Stimulated activated CD8-positive, alpha-beta memory T cell treated with anti-CD3 and anti-CD28 coated beads, Interleukin-7, amount 100 ng/mL, for 1 hour (primary cell): Measurements from ENCODE around the gene CYP4F8.

Experiments used
- DNase-seq, 2 donors: peaks; one replicate each; pipeline ENCODE4 v3.0.0-alpha.2; 2020; ENCODE audit warnings: low read depth in 2 of 2

The CYP4F8 gene

GRCh38 chr19:15616627-15617270 lies 1.7 kb downstream of the CYP4F8 start:
- no peak for DNase-seq

GRCh38 chr19:15618321-15618720 lies 3.3 kb downstream of the CYP4F8 start:
- no peak for DNase-seq

GRCh38 chr19:15621801-15622200 lies 6.8 kb downstream of the CYP4F8 start:
- DNase-seq = no peak

GRCh38 chr19:15622991-15623390 lies 8.0 kb downstream of the CYP4F8 start:
- DNase-seq = no peak

- no peak for DNase-seq
These were observed 8.8 kb downstream of the CYP4F8 start for GRCh38 chr19:15623711-15624318.

- no peak for DNase-seq
These were observed 13.4 kb downstream of the CYP4F8 start for GRCh38 chr19:15628236-15629002.

- DNase-seq = peak; percentile 84 to 88
These were observed 14.2 kb downstream of the CYP4F8 start for GRCh38 chr19:15629003-15629880.

GRCh38 chr19:15631817-15632216 lies 16.8 kb downstream of the CYP4F8 start:
- peak in 1 of 2 donors; percentile 14 for DNase-seq

- no peak for DNase-seq
These were observed 18.2 kb downstream of the CYP4F8 start for GRCh38 chr19:15633082-15633835.

GRCh38 chr19:15634105-15634504 lies 19.1 kb downstream of the CYP4F8 start:
- no peak for DNase-seq

- DNase-seq = no peak
These were observed 20.2 kb downstream of the CYP4F8 start for GRCh38 chr19:15635016-15635805.

- DNase-seq = no peak
These were observed 21.0 kb downstream of the CYP4F8 start for GRCh38 chr19:15636026-15636425.

- no peak for DNase-seq
These were observed 24.6 kb downstream of the CYP4F8 start for GRCh38 chr19:15639596-15639995.

GRCh38 chr19:15640294-15640903 lies 25.4 kb downstream of the CYP4F8 start, which contains the start of gene CYP4F3:
CYP4F3 (plus strand) TSS chr19:15640897; CDS start chr19:15641416, 519 bp downstream.
- DNase-seq = no peak

- no peak for DNase-seq
These were observed 26.0 kb downstream of the CYP4F8 start for GRCh38 chr19:15640904-15641597.

- no peak for DNase-seq
These were observed 27.0 kb downstream of the CYP4F8 start for GRCh38 chr19:15641901-15642491.

- no peak for DNase-seq
These were observed 27.8 kb downstream of the CYP4F8 start for GRCh38 chr19:15642807-15643206.

GRCh38 chr19:15643387-15643786 lies 28.4 kb downstream of the CYP4F8 start:
- no peak for DNase-seq
